GM23338 (cell line): ENCODE measurements around the gene ORAI1. TPM values are rescaled to one million over a fixed set of nuclear protein-coding genes. Genes with fewer than 3 reads are reported as not detected.

Experiments used
- ATAC-seq: fragments of 200-7000 bp; cut with Tn5 transposase; 3 replicates; pipeline ENCODE4 v1.9.1; 2020
- DNase-seq: peaks from one replicate; pipeline ENCODE4 v3.0.0-alpha.2; 2015; ENCODE audit warnings: low spot score
- H2AFZ ChIP-seq: fragments of 200-600 bp; sonication (generic); 2 replicates; pipeline ENCODE4 v1.8.0; 2016; ENCODE audit warnings: antibody characterized with exemption, mild to moderate bottlenecking, moderate library complexity
- H3F3A ChIP-seq: fragments of 200-600 bp; sonication (generic); replicated peaks from 2 replicates; pipeline ENCODE4 v1.8.0; 2017; ENCODE audit warnings: antibody characterized with exemption, mixed run types, low read depth
- H3K27ac ChIP-seq: fragments of 200-600 bp; sonication (generic); 2 replicates; pipeline ENCODE4 v1.6.1; 2016; ENCODE audit warnings: low read depth
- H3K27me3 ChIP-seq: fragments of 200-600 bp; sonication (generic); 2 replicates; pipeline ENCODE4 v1.8.0; 2016; ENCODE audit warnings: mild to moderate bottlenecking, mixed run types, moderate library complexity; ENCODE audit not compliant: insufficient read depth
- H3K36me3 ChIP-seq: fragments of 200-600 bp; sonication (generic); 2 replicates; pipeline ENCODE4 v1.8.0; 2016; ENCODE audit warnings: mild to moderate bottlenecking; ENCODE audit not compliant: insufficient read depth
- H3K4me1 ChIP-seq: fragments of 200-600 bp; sonication (generic); 2 replicates; pipeline ENCODE4 v1.8.0; 2016; ENCODE audit warnings: mild to moderate bottlenecking, moderate library complexity; ENCODE audit not compliant: insufficient read depth
- H3K4me2 ChIP-seq: fragments of 200-600 bp; sonication (generic); 2 replicates; pipeline ENCODE4 v1.7.1; 2017; ENCODE audit warnings: mixed run types
- H3K4me3 ChIP-seq: fragments of 200-600 bp; sonication (generic); 2 replicates; pipeline ENCODE4 v1.6.1; 2016; ENCODE audit warnings: mixed run types
- H3K79me2 ChIP-seq: fragments of 200-600 bp; sonication (generic); replicated peaks from 2 replicates; pipeline ENCODE4 v1.8.0; 2017; ENCODE audit warnings: mild to moderate bottlenecking; ENCODE audit not compliant: insufficient read depth
- H3K9me2 ChIP-seq: fragments of 200-600 bp; sonication (generic); 2 replicates; pipeline ENCODE4 v1.8.0; 2017; ENCODE audit not compliant: insufficient read depth
- H4K20me1 ChIP-seq: fragments of 200-600 bp; sonication (generic); replicated peaks from 2 replicates; pipeline ENCODE4 v1.8.0; 2017; ENCODE audit warnings: mild to moderate bottlenecking; ENCODE audit not compliant: insufficient read depth
- H3K27ac Mint-ChIP-seq: 2 replicates; pipeline ENCODE4 v1.8.0; 2020; ENCODE audit warnings: inconsistent platforms, mild to moderate bottlenecking, moderate library complexity, mixed read lengths
- H3K27me3 Mint-ChIP-seq: 3 replicates; pipeline ENCODE4 v1.8.0; 2022; ENCODE audit warnings: low read depth, mild to moderate bottlenecking, moderate library complexity, mixed read lengths, inconsistent platforms; ENCODE audit not compliant: insufficient read depth, poor library complexity
- H3K36me3 Mint-ChIP-seq: 3 replicates; pipeline ENCODE4 v1.8.0; 2021; ENCODE audit warnings: low read depth, mild to moderate bottlenecking, inconsistent platforms, moderate library complexity, mixed read lengths
- H3K4me1 Mint-ChIP-seq: 3 replicates; pipeline ENCODE4 v1.8.0; 2020; ENCODE audit warnings: mild to moderate bottlenecking, inconsistent platforms, mixed read lengths
- H3K4me3 Mint-ChIP-seq: 3 replicates; pipeline ENCODE4 v1.8.0; 2021; ENCODE audit warnings: moderate library complexity, mild to moderate bottlenecking, inconsistent platforms, mixed read lengths
- H3K9me3 Mint-ChIP-seq: 3 replicates; pipeline ENCODE4 v1.8.0; 2020; ENCODE audit warnings: moderate library complexity, mild to moderate bottlenecking, inconsistent platforms, mixed read lengths
- CREB1 ChIP-seq: fragments of 250-450 bp; sonication (Bioruptor Pico); IDR thresholded peaks from 2 replicates; pipeline ENCODE4 v1.5.0; 2020; ENCODE audit warnings: low read depth, mild to moderate bottlenecking, moderate library complexity
- CTCF ChIP-seq, 2 experiments: fragments of 200-600 bp in 1 of 2; sonication (generic) in 1 of 2; conservative IDR thresholded peaks; 2 replicates each; pipeline versions ENCODE4 v1.5.1 to v1.6.1; 2016 to 2017; ENCODE audit warnings: antibody characterized with exemption in 2 of 2, low read depth in 2 of 2, mild to moderate bottlenecking in 2 of 2, moderate library complexity in 1 of 2
- EZH2phosphoT487 ChIP-seq: fragments of 200-600 bp; sonication (generic); IDR thresholded peaks from one replicate; pipeline ENCODE4 v1.8.1; 2018; ENCODE audit warnings: antibody characterized with exemption; ENCODE audit not compliant: unreplicated experiment
- NANOG ChIP-seq: IDR thresholded peaks from 2 replicates; pipeline ENCODE4 v1.6.1; 2016; ENCODE audit warnings: antibody characterized with exemption, borderline replicate concordance
- ZNF114 ChIP-seq: fragments of 250-450 bp; sonication (Bioruptor Pico); IDR thresholded peaks from 2 replicates; pipeline ENCODE4 v1.5.0; 2020; ENCODE audit warnings: mild to moderate bottlenecking, moderate library complexity
- polyA plus RNA-seq: library from polyadenylated mRNA; unstranded; fragments of >200 nt; fragmentation: Nextera tagmentation; extraction: Ambion mirVana; gene quantifications from 2 replicates; pipeline ENCODE4 v1.2.1, GENCODE V29; 2016
- total RNA-seq: library from RNA; depleted of rRNA; stranded (reverse); fragments of >200 nt; shearing (Covaris generic); gene quantifications from 2 replicates; pipeline ENCODE4 v1.2.3, GENCODE V29; 2014
- TF ChIP-seq, protein P1 (sequence below): fragments of 250-450 bp; sonication (Bioruptor Pico); IDR thresholded peaks from 2 replicates; pipeline ENCODE4 v1.5.0; 2020; ENCODE audit warnings: mild to moderate bottlenecking, moderate library complexity
- TF ChIP-seq, protein P2 (sequence below): IDR thresholded peaks from one replicate; pipeline ENCODE4 v1.6.1; 2018; ENCODE audit warnings: antibody characterized with exemption; ENCODE audit not compliant: unreplicated experiment
- TF ChIP-seq, protein P3 (sequence below): IDR thresholded peaks from 2 replicates; pipeline ENCODE4 v1.6.1; 2016; ENCODE audit warnings: antibody characterized with exemption

Gene ORAI1
- total and polyA plus RNA-seq, 2 experiments from 2014 or later = 23.7 to 32.0 TPM

DNA sequence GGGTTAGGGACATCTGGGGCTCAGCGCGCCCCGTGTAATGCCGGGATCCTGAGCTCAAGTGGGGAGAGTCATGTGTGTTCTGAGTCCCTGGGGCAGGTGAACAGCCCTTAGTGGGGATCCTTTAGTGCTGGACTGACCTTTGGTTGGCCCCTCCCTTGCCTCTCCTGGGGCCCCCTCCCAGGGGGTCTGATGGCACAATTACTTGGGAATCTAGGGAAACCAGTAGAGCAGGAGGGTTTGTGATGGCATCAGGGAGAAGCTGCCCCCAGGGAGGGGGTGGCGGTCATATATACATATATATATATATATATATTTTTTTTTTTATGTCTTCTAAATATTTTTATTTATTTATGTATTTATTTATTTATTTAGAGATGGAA lies 43.2 kb downstream of the ORAI1 start, which contains the start of gene MORN3:
MORN3 (minus strand) TSS at position 134 of the 380 bp plus-strand sequence. CDS start 171 bp downstream, outside the sequence.
- peaks cover 3% of the 10 kb centered on the region for H3K36me3 Mint-ChIP-seq
- TF ChIP-seq CTCF (conservative IDR thresholded peaks at IDR 0.05; ENCODE audit: low read depth in 2 of 2) = no peak
- TF ChIP-seq, protein P1, sequence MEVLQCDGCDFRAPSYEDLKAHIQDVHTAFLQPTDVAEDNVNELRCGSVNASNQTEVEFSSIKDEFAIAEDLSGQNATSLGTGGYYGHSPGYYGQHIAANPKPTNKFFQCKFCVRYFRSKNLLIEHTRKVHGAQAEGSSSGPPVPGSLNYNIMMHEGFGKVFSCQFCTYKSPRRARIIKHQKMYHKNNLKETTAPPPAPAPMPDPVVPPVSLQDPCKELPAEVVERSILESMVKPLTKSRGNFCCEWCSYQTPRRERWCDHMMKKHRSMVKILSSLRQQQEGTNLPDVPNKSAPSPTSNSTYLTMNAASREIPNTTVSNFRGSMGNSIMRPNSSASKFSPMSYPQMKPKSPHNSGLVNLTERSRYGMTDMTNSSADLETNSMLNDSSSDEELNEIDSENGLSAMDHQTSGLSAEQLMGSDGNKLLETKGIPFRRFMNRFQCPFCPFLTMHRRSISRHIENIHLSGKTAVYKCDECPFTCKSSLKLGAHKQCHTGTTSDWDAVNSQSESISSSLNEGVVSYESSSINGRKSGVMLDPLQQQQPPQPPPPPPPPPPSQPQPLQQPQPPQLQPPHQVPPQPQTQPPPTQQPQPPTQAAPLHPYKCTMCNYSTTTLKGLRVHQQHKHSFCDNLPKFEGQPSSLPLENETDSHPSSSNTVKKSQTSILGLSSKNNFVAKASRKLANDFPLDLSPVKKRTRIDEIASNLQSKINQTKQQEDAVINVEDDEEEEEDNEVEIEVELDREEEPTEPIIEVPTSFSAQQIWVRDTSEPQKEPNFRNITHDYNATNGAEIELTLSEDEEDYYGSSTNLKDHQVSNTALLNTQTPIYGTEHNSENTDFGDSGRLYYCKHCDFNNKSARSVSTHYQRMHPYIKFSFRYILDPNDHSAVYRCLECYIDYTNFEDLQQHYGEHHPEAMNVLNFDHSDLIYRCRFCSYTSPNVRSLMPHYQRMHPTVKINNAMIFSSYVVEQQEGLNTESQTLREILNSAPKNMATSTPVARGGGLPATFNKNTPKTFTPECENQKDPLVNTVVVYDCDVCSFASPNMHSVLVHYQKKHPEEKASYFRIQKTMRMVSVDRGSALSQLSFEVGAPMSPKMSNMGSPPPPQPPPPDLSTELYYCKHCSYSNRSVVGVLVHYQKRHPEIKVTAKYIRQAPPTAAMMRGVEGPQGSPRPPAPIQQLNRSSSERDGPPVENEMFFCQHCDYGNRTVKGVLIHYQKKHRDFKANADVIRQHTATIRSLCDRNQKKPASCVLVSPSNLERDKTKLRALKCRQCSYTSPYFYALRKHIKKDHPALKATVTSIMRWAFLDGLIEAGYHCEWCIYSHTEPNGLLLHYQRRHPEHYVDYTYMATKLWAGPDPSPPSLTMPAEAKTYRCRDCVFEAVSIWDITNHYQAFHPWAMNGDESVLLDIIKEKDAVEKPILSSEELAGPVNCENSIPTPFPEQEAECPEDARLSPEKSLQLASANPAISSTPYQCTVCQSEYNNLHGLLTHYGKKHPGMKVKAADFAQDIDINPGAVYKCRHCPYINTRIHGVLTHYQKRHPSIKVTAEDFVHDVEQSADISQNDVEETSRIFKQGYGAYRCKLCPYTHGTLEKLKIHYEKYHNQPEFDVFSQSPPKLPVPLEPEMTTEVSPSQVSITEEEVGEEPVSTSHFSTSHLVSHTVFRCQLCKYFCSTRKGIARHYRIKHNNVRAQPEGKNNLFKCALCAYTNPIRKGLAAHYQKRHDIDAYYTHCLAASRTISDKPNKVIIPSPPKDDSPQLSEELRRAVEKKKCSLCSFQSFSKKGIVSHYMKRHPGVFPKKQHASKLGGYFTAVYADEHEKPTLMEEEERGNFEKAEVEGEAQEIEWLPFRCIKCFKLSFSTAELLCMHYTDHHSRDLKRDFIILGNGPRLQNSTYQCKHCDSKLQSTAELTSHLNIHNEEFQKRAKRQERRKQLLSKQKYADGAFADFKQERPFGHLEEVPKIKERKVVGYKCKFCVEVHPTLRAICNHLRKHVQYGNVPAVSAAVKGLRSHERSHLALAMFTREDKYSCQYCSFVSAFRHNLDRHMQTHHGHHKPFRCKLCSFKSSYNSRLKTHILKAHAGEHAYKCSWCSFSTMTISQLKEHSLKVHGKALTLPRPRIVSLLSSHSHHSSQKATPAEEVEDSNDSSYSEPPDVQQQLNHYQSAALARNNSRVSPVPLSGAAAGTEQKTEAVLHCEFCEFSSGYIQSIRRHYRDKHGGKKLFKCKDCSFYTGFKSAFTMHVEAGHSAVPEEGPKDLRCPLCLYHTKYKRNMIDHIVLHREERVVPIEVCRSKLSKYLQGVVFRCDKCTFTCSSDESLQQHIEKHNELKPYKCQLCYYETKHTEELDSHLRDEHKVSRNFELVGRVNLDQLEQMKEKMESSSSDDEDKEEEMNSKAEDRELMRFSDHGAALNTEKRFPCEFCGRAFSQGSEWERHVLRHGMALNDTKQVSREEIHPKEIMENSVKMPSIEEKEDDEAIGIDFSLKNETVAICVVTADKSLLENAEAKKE = no peak
- Histone ChIP-seq H2AFZ (no peak within 1 kb of the TSS), H3K9me2 (no peaks in the 10 kb centered on the region), H4K20me1 (no peaks in the 10 kb centered on the region), H3K27ac (peak within 1 kb of the TSS; percentile 52; the same call in 1 of the 2 replicates), H3K36me3 (no peaks in the 10 kb centered on the region), H3F3A (peaks cover 10% of the 10 kb centered on the region; the same call in 1 of the 2 replicates), H3K27me3 (no peaks in the 10 kb centered on the region), H3K4me2 (no peak within 1 kb of the TSS), H3K79me2 (0 out of 2 replicates have a peak, but pooled peaks cover 7% of the 10 kb centered on the region), H3K4me3 (no peak within 1 kb of the TSS), H3K4me1 (peaks cover 12% of the 10 kb centered on the region; the same call in 1 of the 2 replicates)
- ATAC-seq = no peak
- H3K9me3 Mint-ChIP-seq = no peaks in the 10 kb centered on the region
- H3K4me3 Mint-ChIP-seq = no peak within 1 kb of the TSS; the same call in 2 of the 3 replicates
- no peak within 1 kb of the TSS for H3K27ac Mint-ChIP-seq
- H3K27me3 Mint-ChIP-seq = peaks cover 15% of the 10 kb centered on the region
- no peak for DNase-seq
- H3K4me1 Mint-ChIP-seq = peaks cover 22% of the 10 kb centered on the region

DNA sequence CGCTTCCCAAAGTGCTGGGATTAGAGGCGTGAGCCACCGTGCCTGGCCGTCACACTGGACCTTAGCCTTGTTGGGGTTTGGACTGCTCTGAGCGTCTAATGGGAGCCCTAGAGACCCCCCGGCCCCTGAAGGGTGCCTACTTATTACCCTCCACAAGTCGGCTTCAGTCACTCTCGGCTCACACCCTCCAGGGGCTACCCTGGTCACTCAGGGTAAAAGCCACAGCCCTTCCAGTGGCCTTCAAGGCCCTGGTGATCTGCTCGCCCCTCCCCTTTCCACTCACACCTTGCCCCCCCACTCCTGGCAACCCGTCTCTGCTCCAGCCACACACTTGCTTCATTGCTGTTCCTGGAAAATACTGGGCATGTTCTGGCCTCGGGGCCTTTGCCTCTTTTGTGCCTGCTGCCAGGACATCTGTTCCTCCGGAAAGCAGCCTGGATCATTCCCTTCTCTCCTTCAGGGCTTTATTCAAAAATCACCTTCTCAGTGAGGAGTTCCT lies 46.7 kb downstream of the ORAI1 start:
- ATAC-seq (peak; percentile 4), DNase-seq (peak; percentile 24)
- no peaks in the 10 kb centered on the region for H3K36me3 ChIP-seq
- no peaks in the 10 kb centered on the region for H3K27me3 ChIP-seq
- no peaks in the 10 kb centered on the region for H3K79me2 ChIP-seq
- peak overlapping the region; percentile 53 for H3K4me3 ChIP-seq
- peak overlapping the region; percentile 84 for H2AFZ ChIP-seq
- H3K9me2 ChIP-seq = no peaks in the 10 kb centered on the region
- Mint-ChIP-seq H3K4me3 (peak overlapping the region; percentile 72), H3K4me1 (peaks cover 25% of the 10 kb centered on the region), H3K9me3 (no peaks in the 10 kb centered on the region), H3K36me3 (no peaks in the 10 kb centered on the region; the same call in 1 of the 3 replicates), H3K27ac (no peak overlapping the region), H3K27me3 (peaks cover 19% of the 10 kb centered on the region)
- H3F3A ChIP-seq = peaks cover 14% of the 10 kb centered on the region; the same call in 1 of the 2 replicates
- no peaks in the 10 kb centered on the region for H4K20me1 ChIP-seq
- peak overlapping the region; percentile 67 for H3K27ac ChIP-seq
- peak overlapping the region; percentile 73 for H3K4me2 ChIP-seq
- H3K4me1 ChIP-seq = 0 out of 2 replicates have a peak, but pooled peaks cover 9% of the 10 kb centered on the region
- TF ChIP-seq, protein P2, sequence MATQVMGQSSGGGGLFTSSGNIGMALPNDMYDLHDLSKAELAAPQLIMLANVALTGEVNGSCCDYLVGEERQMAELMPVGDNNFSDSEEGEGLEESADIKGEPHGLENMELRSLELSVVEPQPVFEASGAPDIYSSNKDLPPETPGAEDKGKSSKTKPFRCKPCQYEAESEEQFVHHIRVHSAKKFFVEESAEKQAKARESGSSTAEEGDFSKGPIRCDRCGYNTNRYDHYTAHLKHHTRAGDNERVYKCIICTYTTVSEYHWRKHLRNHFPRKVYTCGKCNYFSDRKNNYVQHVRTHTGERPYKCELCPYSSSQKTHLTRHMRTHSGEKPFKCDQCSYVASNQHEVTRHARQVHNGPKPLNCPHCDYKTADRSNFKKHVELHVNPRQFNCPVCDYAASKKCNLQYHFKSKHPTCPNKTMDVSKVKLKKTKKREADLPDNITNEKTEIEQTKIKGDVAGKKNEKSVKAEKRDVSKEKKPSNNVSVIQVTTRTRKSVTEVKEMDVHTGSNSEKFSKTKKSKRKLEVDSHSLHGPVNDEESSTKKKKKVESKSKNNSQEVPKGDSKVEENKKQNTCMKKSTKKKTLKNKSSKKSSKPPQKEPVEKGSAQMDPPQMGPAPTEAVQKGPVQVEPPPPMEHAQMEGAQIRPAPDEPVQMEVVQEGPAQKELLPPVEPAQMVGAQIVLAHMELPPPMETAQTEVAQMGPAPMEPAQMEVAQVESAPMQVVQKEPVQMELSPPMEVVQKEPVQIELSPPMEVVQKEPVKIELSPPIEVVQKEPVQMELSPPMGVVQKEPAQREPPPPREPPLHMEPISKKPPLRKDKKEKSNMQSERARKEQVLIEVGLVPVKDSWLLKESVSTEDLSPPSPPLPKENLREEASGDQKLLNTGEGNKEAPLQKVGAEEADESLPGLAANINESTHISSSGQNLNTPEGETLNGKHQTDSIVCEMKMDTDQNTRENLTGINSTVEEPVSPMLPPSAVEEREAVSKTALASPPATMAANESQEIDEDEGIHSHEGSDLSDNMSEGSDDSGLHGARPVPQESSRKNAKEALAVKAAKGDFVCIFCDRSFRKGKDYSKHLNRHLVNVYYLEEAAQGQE = no peak
- TF ChIP-seq EZH2phosphoT487 (no peak), CREB1 (no peak), NANOG (no peak), ZNF114 (CRISPR knock-in tag) (no peak)
- TF ChIP-seq, protein P3, sequence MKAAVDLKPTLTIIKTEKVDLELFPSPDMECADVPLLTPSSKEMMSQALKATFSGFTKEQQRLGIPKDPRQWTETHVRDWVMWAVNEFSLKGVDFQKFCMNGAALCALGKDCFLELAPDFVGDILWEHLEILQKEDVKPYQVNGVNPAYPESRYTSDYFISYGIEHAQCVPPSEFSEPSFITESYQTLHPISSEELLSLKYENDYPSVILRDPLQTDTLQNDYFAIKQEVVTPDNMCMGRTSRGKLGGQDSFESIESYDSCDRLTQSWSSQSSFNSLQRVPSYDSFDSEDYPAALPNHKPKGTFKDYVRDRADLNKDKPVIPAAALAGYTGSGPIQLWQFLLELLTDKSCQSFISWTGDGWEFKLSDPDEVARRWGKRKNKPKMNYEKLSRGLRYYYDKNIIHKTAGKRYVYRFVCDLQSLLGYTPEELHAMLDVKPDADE = no peak
